ENCODE data around the gene HJURP.

Gene HJURP

GRCh38 chr2:233813236-233814055, 40.9 kb downstream of the HJURP start:
- no peak overlapping the region for H3K4me3 ChIP-seq (ENCODE audit: low read depth, low read length)
- no peak for TF ChIP-seq CTCF (IDR thresholded peaks at IDR 0.05; ENCODE audit: low read depth, low read length)

- no peak for TF ChIP-seq CTCF (IDR thresholded peaks at IDR 0.05; ENCODE audit: low read depth, low read length)
- H3K4me3 ChIP-seq (ENCODE audit: low read depth, low read length) = no peak overlapping the region
These were observed 42.6 kb downstream of the HJURP start for GRCh38 chr2:233811732-233812131.

- H3K4me3 ChIP-seq (ENCODE audit: low read depth, low read length) = no peak overlapping the region
- TF ChIP-seq CTCF (IDR thresholded peaks at IDR 0.05; ENCODE audit: low read depth, low read length) = no peak
These were observed 43.2 kb downstream of the HJURP start for GRCh38 chr2:233811087-233811486.

GRCh38 chr2:233810385-233810784, 44.0 kb downstream of the HJURP start:
- H3K4me3 ChIP-seq (ENCODE audit: low read depth, low read length) = no peak overlapping the region

GRCh38 chr2:233807966-233808935, 46.1 kb downstream of the HJURP start:
- no peak overlapping the region for H3K4me3 ChIP-seq (ENCODE audit: low read depth, low read length)
- no peak for TF ChIP-seq CTCF (IDR thresholded peaks at IDR 0.05; ENCODE audit: low read depth, low read length)

More at GRCh38 chr2:233810385-233810784, 44.0 kb downstream of the HJURP start:
- no peak for TF ChIP-seq CTCF (IDR thresholded peaks at IDR 0.05; ENCODE audit: low read depth, low read length)

GRCh38 chr2:233807215-233807865, 47.0 kb downstream of the HJURP start:
- TF ChIP-seq CTCF (IDR thresholded peaks at IDR 0.05; ENCODE audit: low read depth, low read length) = no peak
- no peak overlapping the region for H3K4me3 ChIP-seq (ENCODE audit: low read depth, low read length)
